Mesenchymal stem cell (in vitro differentiated cells and primary cell): ENCODE data around the gene HELT.

Experiments
- DNase-seq: peaks from one replicate; pipeline ENCODE4 v3.0.0-alpha.2; 2013
- H2AFZ ChIP-seq: one replicate; pipeline ENCODE4 v1.6.1; 2013; ENCODE audit warnings: low read depth, mild to moderate bottlenecking, control low read depth, inconsistent platforms, low read length, moderate library complexity
- H2AK5ac ChIP-seq: 2 replicates; pipeline ENCODE4 v1.6.1; 2013; ENCODE audit warnings: low read length, moderate library complexity, mild to moderate bottlenecking, inconsistent platforms; ENCODE audit not compliant: severe bottlenecking
- H2BK120ac ChIP-seq: one replicate; pipeline ENCODE4 v1.6.1; 2013; ENCODE audit warnings: low read depth, mild to moderate bottlenecking, inconsistent platforms, low read length, moderate library complexity
- H2BK12ac ChIP-seq, 2 experiments: one replicate each; pipeline ENCODE4 v1.6.1; 2013; ENCODE audit warnings: inconsistent platforms in 2 of 2, low read length in 2 of 2, mild to moderate bottlenecking in 2 of 2, moderate library complexity in 2 of 2, control low read depth in 1 of 2
- H2BK15ac ChIP-seq: one replicate; pipeline ENCODE4 v1.6.1; 2013; ENCODE audit warnings: mild to moderate bottlenecking, low read depth, inconsistent platforms; ENCODE audit not compliant: poor library complexity, severe bottlenecking
- H2BK5ac ChIP-seq: 2 replicates; pipeline ENCODE4 v1.6.1; 2013; ENCODE audit warnings: low read depth, mild to moderate bottlenecking, low read length, control low read depth, inconsistent platforms; ENCODE audit not compliant: poor library complexity, severe bottlenecking
- H3K14ac ChIP-seq, 2 experiments: one replicate each; pipeline ENCODE4 v1.6.1; 2013; ENCODE audit warnings: inconsistent platforms in 2 of 2, low read length in 2 of 2, control low read depth in 1 of 2, mild to moderate bottlenecking in 1 of 2, moderate library complexity in 1 of 2
- H3K18ac ChIP-seq, 2 experiments: one replicate each; pipeline ENCODE4 v1.6.1; 2013; ENCODE audit warnings: inconsistent platforms in 2 of 2, low read length in 2 of 2, control low read depth in 1 of 2, low read depth in 1 of 2, mild to moderate bottlenecking in 1 of 2
- H3K23ac ChIP-seq, 2 experiments: one replicate each; pipeline ENCODE4 v1.6.1; 2013; ENCODE audit warnings: inconsistent platforms in 2 of 2, low read length in 2 of 2, mild to moderate bottlenecking in 2 of 2, moderate library complexity in 2 of 2, control low read depth in 1 of 2
- H3K27ac ChIP-seq: 2 replicates; pipeline ENCODE4 v1.5.1; 2013; ENCODE audit warnings: mild to moderate bottlenecking, moderate library complexity, low read length, control low read depth, inconsistent platforms; ENCODE audit not compliant: poor library complexity, severe bottlenecking
- H3K27me3 ChIP-seq, 2 experiments: 2 replicates each; pipeline versions ENCODE4 v1.6.1 to v1.7.0; 2013; ENCODE audit warnings: low read length in 2 of 2, mild to moderate bottlenecking in 2 of 2, moderate library complexity in 2 of 2, control low read depth in 1 of 2, inconsistent platforms in 1 of 2; ENCODE audit not compliant: control insufficient read depth in 1 of 2, insufficient read depth in 1 of 2
- H3K36me3 ChIP-seq, 2 experiments: 2 replicates each; pipeline versions ENCODE4 v1.6.1 to v1.7.0; 2013; ENCODE audit warnings: low read length in 2 of 2, control low read depth in 1 of 2, inconsistent platforms in 1 of 2, low read depth in 1 of 2, mild to moderate bottlenecking in 1 of 2; ENCODE audit not compliant: insufficient read depth in 2 of 2, control insufficient read depth in 1 of 2
- H3K4ac ChIP-seq, 2 experiments: one replicate each; pipeline ENCODE4 v1.6.1; 2013; ENCODE audit warnings: inconsistent platforms in 2 of 2, low read length in 2 of 2, mild to moderate bottlenecking in 2 of 2, moderate library complexity in 2 of 2, control low read depth in 1 of 2, low read depth in 1 of 2
- H3K4me1 ChIP-seq: 2 replicates; pipeline ENCODE4 v1.6.1; 2013; ENCODE audit warnings: low read depth, low read length, control low read depth; ENCODE audit not compliant: control insufficient read depth, insufficient read depth
- H3K4me2 ChIP-seq: 2 replicates; pipeline ENCODE4 v1.6.1; 2013; ENCODE audit warnings: low read length, mild to moderate bottlenecking, inconsistent platforms; ENCODE audit not compliant: poor library complexity, severe bottlenecking
- H3K4me3 ChIP-seq, 2 experiments: 2 replicates each; pipeline versions ENCODE4 v1.5.1 to v1.7.0; 2013; ENCODE audit warnings: low read length in 2 of 2, mild to moderate bottlenecking in 2 of 2, control low read depth in 1 of 2, low read depth in 1 of 2; ENCODE audit not compliant: insufficient read depth in 1 of 2
- H3K79me1 ChIP-seq: replicated peaks from 2 replicates; pipeline ENCODE4 v1.6.1; 2013; ENCODE audit warnings: mild to moderate bottlenecking, control low read depth, low read length, inconsistent platforms; ENCODE audit not compliant: poor library complexity, severe bottlenecking
- H3K9ac ChIP-seq: 2 replicates; pipeline ENCODE4 v1.7.0; 2013; ENCODE audit warnings: mild to moderate bottlenecking, low read length, moderate library complexity
- H3K9me3 ChIP-seq: 2 replicates; pipeline ENCODE4 v1.7.0; 2013; ENCODE audit warnings: mild to moderate bottlenecking, low read length; ENCODE audit not compliant: control insufficient read depth
- H4K8ac ChIP-seq: one replicate; pipeline ENCODE4 v1.6.1; 2013; ENCODE audit warnings: inconsistent platforms, mild to moderate bottlenecking, low read length, moderate library complexity
- H4K91ac ChIP-seq: one replicate; pipeline ENCODE4 v1.6.1; 2013; ENCODE audit warnings: mild to moderate bottlenecking, low read length, inconsistent platforms
- WGBS: methylation state at CpG from one replicate; pipeline ENCODE4 v1.1.7; 2013; ENCODE audit warnings: mixed read lengths; 5-methylcytosine and 5-hydroxymethylcytosine counted together

HELT gene

DNA sequence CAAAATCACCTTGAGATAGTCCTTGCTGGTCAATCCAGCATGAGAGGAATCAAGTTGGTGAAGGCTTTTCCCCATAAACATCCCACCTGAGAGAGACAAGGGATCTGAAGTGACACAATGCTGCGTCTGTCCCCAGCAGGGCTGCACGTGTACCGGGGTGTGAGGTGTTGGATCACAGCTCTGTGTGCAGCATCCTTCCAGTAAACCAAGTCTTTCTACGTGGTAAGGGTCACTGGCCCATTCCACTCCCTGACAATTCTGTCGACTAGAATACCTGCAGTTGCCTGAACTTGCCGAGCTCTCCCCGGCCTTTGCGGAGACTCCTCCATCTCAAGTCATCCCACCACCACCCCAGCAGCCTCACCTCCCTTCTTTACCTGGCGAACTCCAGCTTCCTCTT lies 14.8 kb downstream of the HELT start:
- no peak overlapping the region for H3K18ac ChIP-seq
- no peak overlapping the region for H2AK5ac ChIP-seq
- no peak overlapping the region for H3K27ac ChIP-seq
- H3K4ac ChIP-seq, result no peak overlapping the region
- H3K9me3 ChIP-seq, result no peaks in the 10 kb centered on the region
- no peak overlapping the region for H3K23ac ChIP-seq
- H2BK15ac ChIP-seq, result no peak overlapping the region
- H2BK12ac ChIP-seq, result no peak overlapping the region
- no peak overlapping the region for H2BK5ac ChIP-seq
- H4K8ac ChIP-seq, result no peak overlapping the region
- no peaks in the 10 kb centered on the region for H3K36me3 ChIP-seq
- peaks cover 38 to 68% of the 10 kb centered on the region in 2 experiments for H3K27me3 ChIP-seq
- H4K91ac ChIP-seq, result no peak overlapping the region
- DNase-seq, result no peak
- no peak overlapping the region for H3K14ac ChIP-seq
- WGBS, result 81% methylated on average over 9 of the region's 9 CpGs
- H3K4me2 ChIP-seq, result no peak overlapping the region
- no peak overlapping the region for H3K9ac ChIP-seq
- no peak overlapping the region for H2BK120ac ChIP-seq
- no peaks in the 10 kb centered on the region for H3K4me1 ChIP-seq
- no peak overlapping the region for H3K4me3 ChIP-seq
- no peaks in the 10 kb centered on the region for H3K79me1 ChIP-seq
- H2AFZ ChIP-seq, result no peak overlapping the region

DNA sequence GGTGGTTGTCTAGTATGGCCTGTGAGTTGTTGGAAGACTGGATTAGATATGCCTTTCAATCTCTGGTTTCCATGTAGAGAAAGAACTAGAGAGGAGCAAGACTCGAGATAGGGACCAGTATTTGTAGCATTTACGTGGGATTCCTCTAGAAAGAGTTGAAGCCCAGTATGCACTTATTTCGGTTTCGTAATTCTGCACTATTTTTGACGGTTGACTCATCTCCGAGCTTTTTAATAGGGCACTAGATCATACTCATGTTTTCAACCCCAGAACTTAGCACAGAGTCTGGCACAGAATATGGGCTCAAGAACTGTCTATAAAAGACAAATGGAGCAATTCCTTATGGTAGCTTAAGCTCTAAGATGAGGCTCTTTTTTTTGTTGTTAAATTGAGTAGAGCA lies 15.7 kb downstream of the HELT start:
- no peak overlapping the region for H3K18ac ChIP-seq
- H3K9ac ChIP-seq, result no peak overlapping the region
- no peak overlapping the region for H2AK5ac ChIP-seq
- no peak overlapping the region for H3K27ac ChIP-seq
- H4K91ac ChIP-seq, result no peak overlapping the region
- no peaks in the 10 kb centered on the region for H3K4me1 ChIP-seq
- WGBS, result 87% methylated on average over 6 of the region's 6 CpGs
- H4K8ac ChIP-seq, result no peak overlapping the region
- no peak overlapping the region for H3K4me2 ChIP-seq
- H2BK12ac ChIP-seq, result no peak overlapping the region
- no peak overlapping the region for H2AFZ ChIP-seq
- no peak overlapping the region for H2BK15ac ChIP-seq
- no peak overlapping the region for H2BK120ac ChIP-seq
- no peaks in the 10 kb centered on the region for H3K79me1 ChIP-seq
- H3K23ac ChIP-seq, result no peak overlapping the region
- H3K27me3 ChIP-seq, result peaks cover 32 to 61% of the 10 kb centered on the region in 2 experiments
- H3K14ac ChIP-seq, result no peak overlapping the region
- no peaks in the 10 kb centered on the region for H3K36me3 ChIP-seq
- no peak overlapping the region for H2BK5ac ChIP-seq
- H3K4me3 ChIP-seq, result no peak overlapping the region
- no peak overlapping the region for H3K4ac ChIP-seq
- no peak for DNase-seq
- no peaks in the 10 kb centered on the region for H3K9me3 ChIP-seq

DNA sequence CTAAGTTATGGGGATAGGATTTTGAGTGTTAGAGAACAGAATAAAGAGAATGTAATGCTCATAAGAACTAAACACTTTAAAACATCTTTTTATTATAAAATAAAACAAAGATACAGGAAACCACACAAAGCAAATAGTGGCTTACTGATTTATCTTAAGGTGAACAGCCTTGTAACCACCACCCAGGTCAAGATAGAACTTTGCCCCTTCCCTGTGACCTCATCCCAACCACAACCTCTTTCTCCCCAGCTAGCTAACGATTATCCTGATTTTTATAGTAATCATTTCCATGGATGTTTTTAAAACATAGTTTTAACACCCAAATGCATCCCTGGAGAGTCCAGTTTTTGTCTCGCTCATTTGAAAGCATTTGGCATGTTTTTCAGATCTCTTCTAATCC lies 17.0 kb downstream of the HELT start:
- Histone ChIP-seq H3K23ac (no peak overlapping the region), H2BK120ac (no peak overlapping the region), H3K9ac (no peak overlapping the region), H2AFZ (no peak overlapping the region), H2AK5ac (no peak overlapping the region), H3K4ac (no peak overlapping the region), H4K91ac (no peak overlapping the region), H2BK5ac (no peak overlapping the region), H3K9me3 (no peaks in the 10 kb centered on the region), H2BK15ac (no peak overlapping the region), H2BK12ac (no peak overlapping the region), H3K79me1 (no peaks in the 10 kb centered on the region), H3K36me3 (no peaks in the 10 kb centered on the region), H3K27ac (no peak overlapping the region), H3K27me3 (peaks cover 20 to 48% of the 10 kb centered on the region in 2 experiments), H3K14ac (no peak overlapping the region), H3K4me2 (no peak overlapping the region), H3K4me1 (no peaks in the 10 kb centered on the region), H3K18ac (no peak overlapping the region), H3K4me3 (no peak overlapping the region), H4K8ac (no peak overlapping the region)
- DNase-seq, result no peak
- 83% methylated on average over 2 of the region's 2 CpGs for WGBS

DNA sequence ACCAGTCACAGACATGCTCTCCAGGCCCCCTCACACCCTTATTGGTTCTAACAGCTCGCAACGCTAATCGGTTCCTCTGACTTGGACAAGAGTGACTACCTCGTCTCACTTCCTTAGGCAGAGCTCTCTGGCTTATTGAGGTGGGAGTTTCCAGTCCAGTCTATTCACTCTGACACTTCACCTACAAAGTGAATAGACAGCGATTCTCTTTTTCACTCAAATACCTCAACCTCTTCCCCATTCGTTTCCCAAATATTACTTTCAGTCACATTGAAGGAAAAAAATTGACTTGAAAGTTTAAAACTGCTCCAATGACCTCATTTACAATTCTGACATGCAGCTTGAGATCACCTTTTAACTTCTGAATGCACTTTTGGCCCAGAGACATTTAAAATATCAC lies 17.7 kb downstream of the HELT start:
- Histone ChIP-seq H2BK15ac (no peak overlapping the region), H3K18ac (no peak overlapping the region), H3K4me2 (no peak overlapping the region), H2BK120ac (no peak overlapping the region), H3K79me1 (no peaks in the 10 kb centered on the region), H3K4ac (no peak overlapping the region), H3K9ac (no peak overlapping the region), H2BK5ac (no peak overlapping the region), H4K8ac (no peak overlapping the region), H2BK12ac (no peak overlapping the region), H2AFZ (no peak overlapping the region), H3K4me1 (no peaks in the 10 kb centered on the region), H3K27ac (no peak overlapping the region), H3K9me3 (no peaks in the 10 kb centered on the region), H3K36me3 (no peaks in the 10 kb centered on the region), H2AK5ac (no peak overlapping the region), H3K23ac (no peak overlapping the region), H3K4me3 (no peak overlapping the region), H4K91ac (no peak overlapping the region), H3K14ac (no peak overlapping the region), H3K27me3 (peaks cover 18 to 40% of the 10 kb centered on the region in 2 experiments)
- 79% methylated on average over 6 of the region's 6 CpGs for WGBS
- DNase-seq, result no peak
